GM12878 (cell line): ENCODE results near the gene H1-8. TPM values are rescaled to one million over a fixed set of nuclear protein-coding genes. Genes with fewer than 3 reads are reported as not detected.

ENCODE experiments used
- ATAC-seq: fragments of 200-7000 bp; cut with Tn5 transposase; 3 replicates; pipeline ENCODE4 v1.9.1; 2020; ENCODE audit warnings: mild to moderate bottlenecking, moderate library complexity
- BruUV-seq: library from RNA; stranded (reverse); fragments of 400-500 nt; replicated peaks from 2 replicates; lab custom pipeline; 2021; lab: Mats Ljungman, UMichigan
- CTCF ChIA-PET: fragments of 300-600 bp; sonication (Branson Sonifier 250); formaldehyde crosslinking; extraction: SDS; loops from one replicate; lab custom pipeline; 2021; ENCODE audit warnings: inconsistent platforms; lab: Yijun Ruan, JAX
- POLR2A ChIA-PET: fragments of 350-600 bp; formaldehyde crosslinking; extraction: SDS; loops from one replicate; lab custom pipeline; 2021; ENCODE audit warnings: inconsistent platforms; lab: Charles Lee
- RAD21 ChIA-PET: fragments of 300-600 bp; sonication (Branson Sonifier 250); formaldehyde crosslinking; loops from one replicate; lab custom pipeline; 2023; ENCODE audit warnings: antibody characterized with exemption; ENCODE audit not compliant: unreplicated experiment; lab: Charles Lee
- SMC1A ChIA-PET: fragments of 300-600 bp; sonication (Branson Sonifier 250); formaldehyde crosslinking; loops from one replicate; lab custom pipeline; 2023; ENCODE audit not compliant: unreplicated experiment, uncharacterized antibody; lab: Charles Lee
- DNase-seq: peaks from one replicate; pipeline ENCODE4 v3.0.0-alpha.2; 2011; ENCODE audit warnings: low read depth, low spot score
- FAIRE-seq: peaks from 3 replicates; lab custom pipeline; 2011; peaks lifted over from hg19 to GRCh38; lab: Jason Lieb, UNC
- H2AFZ ChIP-seq: 2 replicates; pipeline ENCODE4 v1.6.0; 2011; ENCODE audit warnings: low read depth, low read length, control low read depth; ENCODE audit not compliant: control insufficient read depth
- H3K27ac ChIP-seq: 2 replicates; pipeline ENCODE4 v1.5.1; 2011; ENCODE audit warnings: control low read depth; ENCODE audit not compliant: control insufficient read depth, insufficient read depth
- H3K27me3 ChIP-seq, 2 experiments: replicated peaks in 1 of 2; 2 replicates each; pipeline versions ENCODE4 v1.6.0 to v1.6.1; 2011; ENCODE audit warnings: low read length in 1 of 2; ENCODE audit not compliant: control insufficient read depth in 2 of 2, insufficient read depth in 2 of 2
- H3K36me3 ChIP-seq, 2 experiments: 2 replicates each; pipeline ENCODE4 v1.5.1; 2011; ENCODE audit warnings: low read length in 1 of 2; ENCODE audit not compliant: control insufficient read depth in 2 of 2, insufficient read depth in 2 of 2
- H3K4me1 ChIP-seq: 2 replicates; pipeline ENCODE4 v1.6.1; 2011; ENCODE audit warnings: mild to moderate bottlenecking, low read length, moderate library complexity, mixed read lengths; ENCODE audit not compliant: control insufficient read depth, insufficient read depth
- H3K4me2 ChIP-seq: 2 replicates; pipeline ENCODE4 v1.6.0; 2011; ENCODE audit warnings: control low read depth; ENCODE audit not compliant: control insufficient read depth, insufficient read depth
- H3K4me3 ChIP-seq: fragments of 200-600 bp; sonication (generic); 2 replicates; pipeline ENCODE4 v1.5.1; 2016
- H3K79me2 ChIP-seq: 2 replicates; pipeline ENCODE4 v1.6.0; 2011; ENCODE audit warnings: low read length; ENCODE audit not compliant: control insufficient read depth, insufficient read depth
- H3K9ac ChIP-seq: 2 replicates; pipeline ENCODE4 v1.8.0; 2011; ENCODE audit warnings: low read length, control low read depth, mixed read lengths; ENCODE audit not compliant: control insufficient read depth, insufficient read depth
- H3K9me3 ChIP-seq: replicated peaks from 3 replicates; pipeline ENCODE4 v1.5.1; 2011; ENCODE audit warnings: mild to moderate bottlenecking, low read length; ENCODE audit not compliant: control insufficient read depth, insufficient read depth
- H4K20me1 ChIP-seq: 2 replicates; pipeline ENCODE4 v1.6.0; 2011; ENCODE audit not compliant: control insufficient read depth, insufficient read depth
- ETV6 ChIP-seq, 2 experiments: fragments of 450-650 bp in 1 of 2; IDR thresholded peaks in 1 of 2; conservative IDR thresholded peaks in 1 of 2; 2 replicates each; pipeline ENCODE4 v1.6.1; 2014; ENCODE audit warnings: antibody characterized with exemption in 1 of 2, borderline replicate concordance in 1 of 2, low read depth in 1 of 2, mild to moderate bottlenecking in 1 of 2, moderate library complexity in 1 of 2
- HDGF ChIP-seq: fragments of 450-650 bp; IDR thresholded peaks from 2 replicates; pipeline ENCODE4 v1.6.1; 2016; ENCODE audit warnings: antibody characterized with exemption
- IKZF1 ChIP-seq: fragments of 450-650 bp; conservative IDR thresholded peaks from 2 replicates; pipeline ENCODE4 v1.6.1; 2017; ENCODE audit warnings: antibody characterized with exemption, mild to moderate bottlenecking
- JUNB ChIP-seq: IDR thresholded peaks from 2 replicates; pipeline ENCODE4 v1.6.1; 2016; ENCODE audit warnings: antibody characterized with exemption, mild to moderate bottlenecking
- LARP7 ChIP-seq: fragments of 450-650 bp; IDR thresholded peaks from 2 replicates; pipeline ENCODE4 v1.6.1; 2017; ENCODE audit warnings: mild to moderate bottlenecking
- MEF2B ChIP-seq: fragments of 450-650 bp; IDR thresholded peaks from 2 replicates; pipeline ENCODE4 v1.6.1; 2018; ENCODE audit warnings: mild to moderate bottlenecking, moderate library complexity; ENCODE audit not compliant: partially characterized antibody, poor library complexity, severe bottlenecking
- PKNOX1 ChIP-seq: fragments of 450-650 bp; IDR thresholded peaks from 2 replicates; pipeline ENCODE4 v1.6.1; 2016; ENCODE audit warnings: mild to moderate bottlenecking
- RB1 ChIP-seq: fragments of 450-650 bp; formaldehyde crosslinking; IDR thresholded peaks from 2 replicates; pipeline ENCODE4 v1.6.1; 2017; ENCODE audit warnings: mild to moderate bottlenecking, borderline replicate concordance
- SMAD5 ChIP-seq: IDR thresholded peaks from 2 replicates; pipeline ENCODE4 v1.6.1; 2016; ENCODE audit warnings: antibody characterized with exemption, low read depth
- SMC3 ChIP-seq: IDR thresholded peaks from 2 replicates; pipeline ENCODE4 v1.6.1; 2011; ENCODE audit warnings: low read length, improper control_type of control experiment, borderline replicate concordance
- SREBF1 ChIP-seq: IDR thresholded peaks from 2 replicates; pipeline ENCODE4 v1.6.1; 2012; ENCODE audit warnings: mild to moderate bottlenecking, low read length
- WGBS: methylation state at CpG from one replicate; pipeline ENCODE4 v1.1.6; 2016; ENCODE audit warnings: low lambda C conversion rate; ENCODE audit not compliant: insufficient replicate concordance, insufficient coverage; ENCODE audit errors: missing lambda C conversion rate; 5-methylcytosine and 5-hydroxymethylcytosine counted together
- in situ Hi-C: fragments of 300-500 bp; cut with MboI; formaldehyde crosslinking; loops from 9 replicates; pipeline ENCODE4 v1.14.3; 2018; ENCODE audit warnings: mixed read lengths
- intact Hi-C: fragments of 100-400 bp; cut with micrococcal nuclease; formaldehyde crosslinking; loops from one replicate; pipeline ENCODE4 v1.14.2; 2022; ENCODE audit not compliant: unreplicated experiment
- polyA plus RNA-seq, 11 experiments: library from polyadenylated mRNA; depleted of rRNA in 4 of 11; unstranded in 6 of 11; stranded (reverse) in 5 of 11; fragments of >200 nt; fragmentation: Nextera tagmentation in 4 of 11; fragmentation: Illumina TruSeq in 1 of 11; extraction: Ambion mirVana in 4 of 11; extraction: Trizol in 1 of 11; gene quantifications; 1 replicate in 1 of 11; 2 replicates in 10 of 11; pipeline versions ENCODE4 v1.2.1 to v1.2.3, GENCODE V29; 2011 to 2016; ENCODE audit warnings: inconsistent platforms in 2 of 11, missing spikeins in 2 of 11, low read depth in 1 of 11
- total RNA-seq, 4 experiments: library from RNA; depleted of rRNA in 3 of 4; stranded (reverse); fragments of >200 nt in 3 of 4; fragmentation: Illumina TruSeq in 1 of 4; extraction: Trizol in 1 of 4; gene quantifications; 2 replicates each; pipeline versions ENCODE4 v1.2.1 to v1.2.3, GENCODE V29; 2013 to 2021
- TF ChIP-seq, protein P1 (sequence below): IDR thresholded peaks from 2 replicates; pipeline ENCODE4 v1.6.1; 2011; ENCODE audit warnings: low read depth, low read length, improper control_type of control experiment, borderline replicate concordance
- TF ChIP-seq, protein P2 (sequence below): fragments of 450-650 bp; IDR thresholded peaks from 2 replicates; pipeline ENCODE4 v1.6.1; 2016; ENCODE audit warnings: mild to moderate bottlenecking
- TF ChIP-seq, protein P3 (sequence below): fragments of 450-650 bp; IDR thresholded peaks from 2 replicates; pipeline ENCODE4 v1.6.1; 2017; ENCODE audit warnings: antibody characterized with exemption, mild to moderate bottlenecking, moderate library complexity
- TF ChIP-seq, protein P4 (sequence below): fragments of 150-350 bp; IDR thresholded peaks from 2 replicates; pipeline ENCODE4 v1.6.1; 2016; ENCODE audit warnings: low read depth, low read length

The H1-8 gene
- total and polyA plus RNA-seq, 10 of the 15 experiments (the other 5 are each of a cell fraction or from before 2014, with no cell fraction given): not detected

- no TSS peak for BruUV-seq
- H3K9me3 ChIP-seq: no peaks in the 10 kb centered on the region
- no peaks in the 10 kb centered on the region for H4K20me1 ChIP-seq
- no peak overlapping the region for H2AFZ ChIP-seq
- H3K36me3 ChIP-seq: no peaks in the 10 kb centered on the region; a peak in 1 of 4 replicates
- ATAC-seq: no peak
- ChIA-PET CTCF (no interaction called here), SMC1A (no interaction called here), RAD21 (no interaction called here), POLR2A (no interaction called here)
- no peak overlapping the region for H3K9ac ChIP-seq
- in situ Hi-C loops: no loop called here
- H3K79me2 ChIP-seq: no peaks in the 10 kb centered on the region
- no peaks in the 10 kb centered on the region for H3K4me1 ChIP-seq
- no peak for TF ChIP-seq MEF2B
- TF ChIP-seq, protein P1, sequence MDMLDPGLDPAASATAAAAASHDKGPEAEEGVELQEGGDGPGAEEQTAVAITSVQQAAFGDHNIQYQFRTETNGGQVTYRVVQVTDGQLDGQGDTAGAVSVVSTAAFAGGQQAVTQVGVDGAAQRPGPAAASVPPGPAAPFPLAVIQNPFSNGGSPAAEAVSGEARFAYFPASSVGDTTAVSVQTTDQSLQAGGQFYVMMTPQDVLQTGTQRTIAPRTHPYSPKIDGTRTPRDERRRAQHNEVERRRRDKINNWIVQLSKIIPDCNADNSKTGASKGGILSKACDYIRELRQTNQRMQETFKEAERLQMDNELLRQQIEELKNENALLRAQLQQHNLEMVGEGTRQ: no peak
- no peak for TF ChIP-seq SREBF1
- no peak for TF ChIP-seq SMC3
- no peak for TF ChIP-seq HDGF
- TF ChIP-seq RB1: no peak
- TF ChIP-seq, protein P2, sequence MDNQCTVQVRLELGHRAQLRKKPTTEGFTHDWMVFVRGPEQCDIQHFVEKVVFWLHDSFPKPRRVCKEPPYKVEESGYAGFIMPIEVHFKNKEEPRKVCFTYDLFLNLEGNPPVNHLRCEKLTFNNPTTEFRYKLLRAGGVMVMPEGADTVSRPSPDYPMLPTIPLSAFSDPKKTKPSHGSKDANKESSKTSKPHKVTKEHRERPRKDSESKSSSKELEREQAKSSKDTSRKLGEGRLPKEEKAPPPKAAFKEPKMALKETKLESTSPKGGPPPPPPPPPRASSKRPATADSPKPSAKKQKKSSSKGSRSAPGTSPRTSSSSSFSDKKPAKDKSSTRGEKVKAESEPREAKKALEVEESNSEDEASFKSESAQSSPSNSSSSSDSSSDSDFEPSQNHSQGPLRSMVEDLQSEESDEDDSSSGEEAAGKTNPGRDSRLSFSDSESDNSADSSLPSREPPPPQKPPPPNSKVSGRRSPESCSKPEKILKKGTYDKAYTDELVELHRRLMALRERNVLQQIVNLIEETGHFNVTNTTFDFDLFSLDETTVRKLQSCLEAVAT: no peak
- TF ChIP-seq PKNOX1: no peak
- no peak for TF ChIP-seq ETV6 (conservative IDR thresholded peaks at IDR 0.05 in 1 of 2, IDR thresholded peaks at IDR 0.05 in 1 of 2; ENCODE audit: borderline replicate concordance in 1 of 2, low read depth in 1 of 2)
- TF ChIP-seq, protein P3, sequence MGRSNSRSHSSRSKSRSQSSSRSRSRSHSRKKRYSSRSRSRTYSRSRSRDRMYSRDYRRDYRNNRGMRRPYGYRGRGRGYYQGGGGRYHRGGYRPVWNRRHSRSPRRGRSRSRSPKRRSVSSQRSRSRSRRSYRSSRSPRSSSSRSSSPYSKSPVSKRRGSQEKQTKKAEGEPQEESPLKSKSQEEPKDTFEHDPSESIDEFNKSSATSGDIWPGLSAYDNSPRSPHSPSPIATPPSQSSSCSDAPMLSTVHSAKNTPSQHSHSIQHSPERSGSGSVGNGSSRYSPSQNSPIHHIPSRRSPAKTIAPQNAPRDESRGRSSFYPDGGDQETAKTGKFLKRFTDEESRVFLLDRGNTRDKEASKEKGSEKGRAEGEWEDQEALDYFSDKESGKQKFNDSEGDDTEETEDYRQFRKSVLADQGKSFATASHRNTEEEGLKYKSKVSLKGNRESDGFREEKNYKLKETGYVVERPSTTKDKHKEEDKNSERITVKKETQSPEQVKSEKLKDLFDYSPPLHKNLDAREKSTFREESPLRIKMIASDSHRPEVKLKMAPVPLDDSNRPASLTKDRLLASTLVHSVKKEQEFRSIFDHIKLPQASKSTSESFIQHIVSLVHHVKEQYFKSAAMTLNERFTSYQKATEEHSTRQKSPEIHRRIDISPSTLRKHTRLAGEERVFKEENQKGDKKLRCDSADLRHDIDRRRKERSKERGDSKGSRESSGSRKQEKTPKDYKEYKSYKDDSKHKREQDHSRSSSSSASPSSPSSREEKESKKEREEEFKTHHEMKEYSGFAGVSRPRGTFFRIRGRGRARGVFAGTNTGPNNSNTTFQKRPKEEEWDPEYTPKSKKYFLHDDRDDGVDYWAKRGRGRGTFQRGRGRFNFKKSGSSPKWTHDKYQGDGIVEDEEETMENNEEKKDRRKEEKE: no peak
- TF ChIP-seq JUNB: no peak
- TF ChIP-seq, protein P4, sequence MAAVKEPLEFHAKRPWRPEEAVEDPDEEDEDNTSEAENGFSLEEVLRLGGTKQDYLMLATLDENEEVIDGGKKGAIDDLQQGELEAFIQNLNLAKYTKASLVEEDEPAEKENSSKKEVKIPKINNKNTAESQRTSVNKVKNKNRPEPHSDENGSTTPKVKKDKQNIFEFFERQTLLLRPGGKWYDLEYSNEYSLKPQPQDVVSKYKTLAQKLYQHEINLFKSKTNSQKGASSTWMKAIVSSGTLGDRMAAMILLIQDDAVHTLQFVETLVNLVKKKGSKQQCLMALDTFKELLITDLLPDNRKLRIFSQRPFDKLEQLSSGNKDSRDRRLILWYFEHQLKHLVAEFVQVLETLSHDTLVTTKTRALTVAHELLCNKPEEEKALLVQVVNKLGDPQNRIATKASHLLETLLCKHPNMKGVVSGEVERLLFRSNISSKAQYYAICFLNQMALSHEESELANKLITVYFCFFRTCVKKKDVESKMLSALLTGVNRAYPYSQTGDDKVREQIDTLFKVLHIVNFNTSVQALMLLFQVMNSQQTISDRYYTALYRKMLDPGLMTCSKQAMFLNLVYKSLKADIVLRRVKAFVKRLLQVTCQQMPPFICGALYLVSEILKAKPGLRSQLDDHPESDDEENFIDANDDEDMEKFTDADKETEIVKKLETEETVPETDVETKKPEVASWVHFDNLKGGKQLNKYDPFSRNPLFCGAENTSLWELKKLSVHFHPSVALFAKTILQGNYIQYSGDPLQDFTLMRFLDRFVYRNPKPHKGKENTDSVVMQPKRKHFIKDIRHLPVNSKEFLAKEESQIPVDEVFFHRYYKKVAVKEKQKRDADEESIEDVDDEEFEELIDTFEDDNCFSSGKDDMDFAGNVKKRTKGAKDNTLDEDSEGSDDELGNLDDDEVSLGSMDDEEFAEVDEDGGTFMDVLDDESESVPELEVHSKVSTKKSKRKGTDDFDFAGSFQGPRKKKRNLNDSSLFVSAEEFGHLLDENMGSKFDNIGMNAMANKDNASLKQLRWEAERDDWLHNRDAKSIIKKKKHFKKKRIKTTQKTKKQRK: no peak
- TF ChIP-seq SMAD5: no peak
- no peak for TF ChIP-seq LARP7
- no peak for TF ChIP-seq IKZF1
- intact Hi-C loops: no loop called here
- H3K4me3 ChIP-seq: no peak overlapping the region
- no peak overlapping the region for H3K4me2 ChIP-seq
- DNase-seq: no peak
- H3K27ac ChIP-seq: no peak overlapping the region
- no peaks in the 10 kb centered on the region for H3K27me3 ChIP-seq
- FAIRE-seq: no peak
- WGBS: 67% methylated on average over 8 of the region's 8 CpGs
These were observed 29.3 kb upstream of the H1-8 start for GRCh38 chr3:129513705-129514104.
